Suppressor macrophage treated with lipopolysaccharide for 4 hours (primary cell): Measurements from ENCODE around the gene CSN1S1.
"Not testable (repeated sequence)": the region's sequence is repeated elsewhere in the genome, so short reads cannot be mapped to it uniquely, and the experiment has no call there.

Source experiments
- DNase-seq: peaks from one replicate; pipeline ENCODE4 v3.0.0-alpha.2; 2020

CSN1S1 gene, protein sequence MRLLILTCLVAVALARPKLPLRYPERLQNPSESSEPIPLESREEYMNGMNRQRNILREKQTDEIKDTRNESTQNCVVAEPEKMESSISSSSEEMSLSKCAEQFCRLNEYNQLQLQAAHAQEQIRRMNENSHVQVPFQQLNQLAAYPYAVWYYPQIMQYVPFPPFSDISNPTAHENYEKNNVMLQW

GRCh38 chr4:69930768-69931167, at the start of gene CSN1S1:
Gene CSN1S1 (plus strand): TSS chr4:69931068. CDS start chr4:69932556, 1,488 bp downstream.
- no peak for DNase-seq

GRCh38 chr4:69881173-69881773, 49.6 kb upstream of the CSN1S1 start:
- peak; percentile 63 for DNase-seq

- DNase-seq: no peak
These were observed 48.7 kb upstream of the CSN1S1 start for GRCh38 chr4:69882150-69882549.

DNA sequence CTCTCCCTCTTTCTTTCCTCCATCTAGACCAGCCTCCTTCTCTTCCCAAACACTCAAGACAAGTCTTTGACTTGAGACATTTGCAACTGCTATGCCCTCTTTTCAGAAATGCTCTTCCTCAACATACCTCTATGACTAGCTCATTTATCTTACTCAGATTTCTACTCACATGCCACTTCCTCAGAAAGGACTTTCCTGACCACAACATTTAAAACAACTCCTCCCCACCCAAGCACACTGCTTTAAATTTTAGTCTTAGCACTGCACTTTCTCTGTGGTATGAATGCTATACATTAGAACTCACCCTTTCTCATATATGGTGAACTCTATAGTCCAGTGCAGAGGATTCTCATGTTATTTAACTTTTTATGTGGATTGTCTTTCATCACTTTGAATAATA, 42.5 kb upstream of the CSN1S1 start:
- no peak for DNase-seq

GRCh38 chr4:69894186-69894585, 36.7 kb upstream of the CSN1S1 start:
- no peak for DNase-seq

DNA sequence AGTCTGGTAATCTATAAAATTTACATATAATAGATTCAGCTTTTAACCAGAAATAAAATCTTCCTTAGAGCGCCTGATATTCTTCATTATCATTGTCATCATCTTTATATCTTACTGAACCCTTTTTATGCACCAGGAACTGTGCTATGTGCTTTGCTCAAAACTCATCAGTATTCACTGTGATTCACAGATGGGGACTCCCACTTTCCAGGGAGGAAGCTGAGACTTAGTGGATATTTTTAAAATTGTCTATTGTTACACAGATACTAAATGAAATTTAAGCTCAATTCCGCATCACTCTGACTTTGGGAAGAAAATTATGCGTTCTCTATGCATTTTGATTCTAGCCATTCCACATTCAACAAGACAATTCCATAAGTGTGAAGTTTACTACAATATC, 36.1 kb upstream of the CSN1S1 start:
- DNase-seq: no peak

- no peak for DNase-seq
These were observed 34.2 kb upstream of the CSN1S1 start for GRCh38 chr4:69896530-69897116.

GRCh38 chr4:69907151-69907550, 23.7 kb upstream of the CSN1S1 start:
- no peak for DNase-seq

DNA sequence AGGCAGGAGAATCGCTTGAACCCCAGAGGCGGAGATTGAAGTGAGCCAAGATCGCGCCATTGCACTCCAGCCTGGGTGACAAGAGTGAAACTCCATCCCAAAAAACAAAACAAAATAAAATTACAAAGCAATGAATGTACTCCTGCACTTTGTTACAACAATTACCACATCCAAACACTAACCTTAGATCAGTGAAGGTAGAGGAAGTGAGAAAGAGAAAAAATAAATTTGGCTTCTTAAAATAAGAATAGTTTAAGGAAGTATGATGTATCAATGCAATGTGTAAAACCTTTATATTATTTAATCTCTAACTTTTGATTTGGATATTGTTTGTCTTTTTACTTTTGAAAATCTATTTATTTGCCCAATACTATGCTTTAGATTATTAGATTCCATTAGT, 21.7 kb upstream of the CSN1S1 start:
- no peak for DNase-seq

GRCh38 chr4:69910016-69910782, 20.7 kb upstream of the CSN1S1 start:
- DNase-seq: peak; percentile 9

GRCh38 chr4:69920874-69921273, 10.0 kb upstream of the CSN1S1 start:
- DNase-seq: no peak

GRCh38 chr4:69923782-69924410, 7.0 kb upstream of the CSN1S1 start:
- not testable (repeated sequence) for DNase-seq

DNA sequence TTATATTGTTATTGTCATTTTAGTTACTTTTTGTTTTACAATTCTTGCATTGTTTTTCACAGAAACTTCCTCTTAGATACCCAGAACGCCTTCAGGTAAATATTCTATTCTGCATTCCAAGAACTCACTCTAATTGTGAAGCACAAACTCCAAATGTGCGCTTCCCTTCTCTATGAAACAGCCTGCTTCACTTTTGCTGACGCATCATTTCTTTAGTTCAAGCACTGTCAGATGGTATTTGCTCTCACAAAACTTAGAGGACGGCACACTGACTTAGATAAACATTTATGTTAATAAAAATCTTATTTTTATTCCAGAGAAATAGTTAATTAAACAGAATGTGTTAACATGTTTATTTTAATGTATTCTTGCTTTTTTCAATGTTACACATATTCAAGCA, 3.3 kb downstream of the CSN1S1 start:
- no peak for DNase-seq

DNA sequence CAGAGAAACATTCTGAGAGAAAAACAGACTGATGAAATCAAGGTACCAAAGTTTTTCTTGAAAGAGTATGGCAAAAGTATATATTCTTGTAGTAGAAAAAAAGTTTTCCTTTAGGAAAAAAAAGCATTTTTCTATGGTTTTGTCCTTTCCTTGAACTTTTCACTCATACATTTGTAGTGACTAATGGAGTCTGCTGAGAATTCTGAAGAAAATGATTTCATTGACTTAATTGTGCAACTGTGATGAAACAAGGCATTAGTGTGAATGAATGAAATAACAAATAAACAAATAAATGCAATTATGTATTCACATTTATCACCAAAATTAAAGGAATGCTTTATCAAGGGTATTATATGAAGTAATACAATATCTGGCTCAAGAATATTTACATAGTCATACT, 5.7 kb downstream of the CSN1S1 start:
- no peak for DNase-seq

DNA sequence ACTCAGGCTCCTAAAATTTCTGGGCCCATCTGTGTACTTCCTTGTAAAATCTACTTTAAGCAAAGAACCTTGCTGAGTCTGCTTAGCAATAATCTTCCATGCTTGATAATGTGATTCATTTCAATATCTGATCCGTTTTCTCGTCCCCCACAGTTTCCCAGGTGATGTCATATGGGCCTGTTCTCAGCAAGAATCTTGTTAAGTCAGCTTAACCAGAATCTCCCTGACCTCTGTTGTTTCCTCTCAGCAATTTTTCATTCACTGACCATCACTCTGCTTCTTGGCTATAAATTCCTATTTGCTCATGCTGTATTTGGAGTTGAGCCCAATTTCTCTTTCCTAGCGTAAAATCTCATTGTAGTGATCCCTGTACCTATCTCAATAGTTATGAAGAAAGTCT, 20.7 kb downstream of the CSN1S1 start:
- no peak for DNase-seq

GRCh38 chr4:69957209-69957608, 26.3 kb downstream of the CSN1S1 start:
- DNase-seq: no peak

DNA sequence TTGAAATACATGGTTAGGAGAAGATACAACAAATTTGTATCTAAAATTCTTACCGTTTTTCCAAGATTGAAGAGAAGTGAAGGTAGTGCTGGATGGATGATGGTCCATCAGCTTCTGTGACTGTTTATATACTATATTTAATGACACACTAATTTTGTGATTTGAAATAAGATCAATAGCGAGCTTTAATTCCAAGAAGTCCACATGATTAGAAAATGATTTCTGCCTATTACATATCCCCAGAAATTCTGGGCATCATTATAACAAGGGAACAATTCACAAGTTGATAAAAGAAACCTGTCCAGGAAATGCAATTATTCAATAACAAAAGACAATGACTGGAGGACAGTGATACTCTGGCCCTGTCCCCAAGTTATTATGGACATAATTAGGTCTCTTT, 34.8 kb downstream of the CSN1S1 start, which contains the start of gene CSN2:
CSN2 (minus strand) TSS at position 101 of the 400 bp plus-strand sequence. CDS start 4,733 bp downstream, outside the sequence.
- no peak for DNase-seq

DNA sequence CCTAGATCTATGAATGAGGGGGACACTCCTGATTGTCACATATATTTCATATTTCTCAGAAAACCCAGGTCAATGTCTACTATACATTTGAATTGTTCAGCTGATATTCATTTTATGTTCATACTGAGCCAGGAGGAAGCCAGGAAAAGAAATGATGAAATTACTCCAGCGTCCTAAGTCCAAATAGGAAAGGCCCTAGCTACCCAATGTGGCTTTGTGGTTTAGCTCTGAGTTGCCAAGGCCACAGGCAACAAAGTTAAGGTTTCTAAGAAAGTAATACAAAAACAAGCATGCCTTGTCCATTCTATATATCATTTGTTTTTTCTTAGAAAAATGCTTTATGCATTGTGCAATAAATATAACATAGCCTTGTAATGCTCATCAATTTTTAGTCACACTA, 39.2 kb downstream of the CSN1S1 start:
- no peak for DNase-seq

- DNase-seq: no peak
These were observed 43.8 kb downstream of the CSN1S1 start for GRCh38 chr4:69974631-69975030.

- DNase-seq: no peak
These were observed 46.7 kb downstream of the CSN1S1 start for GRCh38 chr4:69977582-69977981.

DNA sequence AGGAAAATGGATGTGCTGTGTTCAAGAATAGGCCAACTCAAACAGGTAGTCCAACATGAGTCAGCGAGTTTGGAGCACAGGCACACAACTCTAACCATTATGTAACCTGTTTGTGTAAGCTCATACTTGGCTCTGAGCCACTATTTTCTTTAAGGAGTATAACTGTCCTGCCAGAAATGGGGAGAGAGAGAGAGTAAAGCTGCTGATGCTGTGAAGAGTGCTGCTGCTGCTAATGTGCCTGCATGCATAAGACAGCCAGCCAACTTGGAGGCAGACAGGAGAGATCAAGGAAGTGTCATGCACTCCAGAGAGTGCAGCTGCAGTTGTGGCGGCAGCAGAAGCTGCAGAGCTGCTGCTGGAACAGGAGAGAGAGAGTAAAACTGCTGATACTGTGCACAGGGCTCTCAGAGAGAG, 53.2 kb downstream of the CSN1S1 start:
- DNase-seq: no peak

DNA sequence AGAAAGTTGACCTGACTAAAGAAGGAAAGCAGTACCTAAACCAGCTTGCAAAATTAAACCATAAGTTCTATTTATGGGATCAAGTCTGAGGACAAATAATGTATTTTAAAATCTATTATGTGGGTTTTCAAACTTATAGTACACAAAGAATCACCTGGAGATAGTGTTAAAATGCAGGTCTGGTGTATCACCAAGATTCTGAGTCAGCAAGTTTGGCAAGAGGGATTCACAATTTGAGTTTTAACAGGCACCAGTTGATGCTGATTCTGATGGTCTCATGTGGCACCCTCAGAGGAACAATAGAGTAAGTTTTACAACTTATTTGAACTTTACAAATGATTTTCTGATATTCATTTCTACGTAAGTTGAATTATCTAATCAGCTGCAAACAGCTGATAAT, 55.8 kb downstream of the CSN1S1 start:
- DNase-seq: no peak

DNA sequence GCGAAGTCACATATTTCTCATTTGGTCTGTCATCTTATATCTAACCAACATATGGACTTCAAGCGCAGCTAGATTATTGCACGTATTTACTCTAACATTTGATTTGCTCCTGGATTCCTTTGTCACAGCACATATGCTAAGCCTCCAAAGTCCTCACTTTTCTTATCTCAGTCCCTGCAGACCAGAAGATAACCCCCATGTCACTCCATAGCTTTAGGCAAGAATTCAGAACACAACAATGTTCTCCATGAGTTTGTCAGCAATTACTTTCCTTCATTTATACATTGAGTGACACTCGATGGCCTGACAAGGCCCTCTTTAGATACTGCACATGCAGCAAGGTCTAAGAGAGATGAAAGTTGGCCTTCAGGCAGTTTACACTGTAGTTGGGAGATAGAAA, 60.1 kb downstream of the CSN1S1 start:
- no peak for DNase-seq
